HG03378 (cell line): ENCODE measurements around the gene CCSER1.
"Not testable (repeated sequence)": the region's sequence is repeated elsewhere in the genome, so short reads cannot be mapped to it uniquely, and the experiment has no call there.

Source experiments
- ATAC-seq: cut with Tn5 transposase; IDR thresholded peaks from one replicate; pipeline ENCODE4 v1.9.1; 2021; ENCODE audit warnings: mild to moderate bottlenecking, moderate library complexity; ENCODE audit not compliant: unreplicated experiment

Gene CCSER1

GRCh38 chr4:90641861-90642599 lies 514.8 kb downstream of the CCSER1 start:
- ATAC-seq, result no peak

GRCh38 chr4:90643156-90643555 lies 516.0 kb downstream of the CCSER1 start:
- ATAC-seq, result no peak

- no peak for ATAC-seq
These were observed 521.1 kb downstream of the CCSER1 start for GRCh38 chr4:90648311-90648710.

GRCh38 chr4:90648791-90649190 lies 521.6 kb downstream of the CCSER1 start:
- ATAC-seq, result no peak

- ATAC-seq, result no peak
These were observed 533.5 kb downstream of the CCSER1 start for GRCh38 chr4:90660672-90661071.

- ATAC-seq, result no peak
These were observed 543.0 kb downstream of the CCSER1 start for GRCh38 chr4:90670183-90670582.

- ATAC-seq, result no peak
These were observed 562.5 kb downstream of the CCSER1 start for GRCh38 chr4:90689739-90690138.

GRCh38 chr4:90695411-90695810 lies 568.2 kb downstream of the CCSER1 start:
- ATAC-seq, result no peak

- ATAC-seq, result not testable (repeated sequence)
These were observed 578.3 kb downstream of the CCSER1 start for GRCh38 chr4:90705501-90705900.

- no peak for ATAC-seq
These were observed 588.0 kb downstream of the CCSER1 start for GRCh38 chr4:90715242-90715641.

- ATAC-seq, result no peak
These were observed 591.7 kb downstream of the CCSER1 start for GRCh38 chr4:90718931-90719330.

GRCh38 chr4:90727938-90728337 lies 600.7 kb downstream of the CCSER1 start:
- ATAC-seq, result no peak

- no peak for ATAC-seq
These were observed 603.6 kb downstream of the CCSER1 start for GRCh38 chr4:90730752-90731151.

GRCh38 chr4:90733211-90733610 lies 606.0 kb downstream of the CCSER1 start:
- ATAC-seq, result no peak

- ATAC-seq, result no peak
These were observed 618.0 kb downstream of the CCSER1 start for GRCh38 chr4:90745176-90745575.

GRCh38 chr4:90753068-90753467 lies 625.9 kb downstream of the CCSER1 start:
- ATAC-seq, result no peak

- ATAC-seq, result no peak
These were observed 630.4 kb downstream of the CCSER1 start for GRCh38 chr4:90757534-90758060.

- no peak for ATAC-seq
These were observed 632.9 kb downstream of the CCSER1 start for GRCh38 chr4:90760059-90760458.

GRCh38 chr4:90766837-90767236 lies 639.6 kb downstream of the CCSER1 start:
- ATAC-seq, result no peak

- ATAC-seq, result no peak
These were observed 642.1 kb downstream of the CCSER1 start for GRCh38 chr4:90769251-90769650.

GRCh38 chr4:90780193-90780592 lies 653.0 kb downstream of the CCSER1 start:
- no peak for ATAC-seq

- no peak for ATAC-seq
These were observed 659.4 kb downstream of the CCSER1 start for GRCh38 chr4:90786602-90787001.

GRCh38 chr4:90792696-90793095 lies 665.5 kb downstream of the CCSER1 start:
- ATAC-seq, result no peak
